Measurements from ENCODE around the gene TRIM32.

DNA sequence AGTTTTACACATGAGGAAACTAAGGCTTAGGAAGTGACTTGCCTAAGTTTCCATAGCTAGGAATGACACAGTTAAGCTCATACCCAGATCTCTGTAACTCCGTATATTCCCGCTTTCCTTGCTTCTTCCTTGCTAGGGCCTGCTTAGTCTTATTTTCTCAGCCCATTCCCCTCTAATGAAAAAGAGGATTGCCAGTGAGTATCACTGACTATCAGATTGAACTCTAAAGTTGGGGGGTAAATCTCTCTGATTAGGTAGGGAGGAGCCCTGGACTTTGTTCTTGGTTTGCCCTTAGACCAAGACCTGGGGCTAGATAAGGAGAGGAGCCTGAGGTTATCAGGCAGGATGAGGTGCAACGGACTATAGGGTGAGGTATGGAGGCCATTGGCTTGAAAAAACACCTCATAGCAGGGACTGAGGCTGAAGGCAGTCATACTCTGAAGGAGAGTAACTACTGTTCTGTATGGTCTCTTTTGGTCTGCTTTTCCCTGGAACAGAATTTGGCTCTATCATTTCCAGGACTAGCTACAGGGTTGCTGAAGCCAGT lies 2.5 kb downstream of the TRIM32 start:
- TF ChIP-seq, protein P1, sequence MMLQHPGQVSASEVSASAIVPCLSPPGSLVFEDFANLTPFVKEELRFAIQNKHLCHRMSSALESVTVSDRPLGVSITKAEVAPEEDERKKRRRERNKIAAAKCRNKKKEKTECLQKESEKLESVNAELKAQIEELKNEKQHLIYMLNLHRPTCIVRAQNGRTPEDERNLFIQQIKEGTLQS (IDR thresholded peaks at IDR 0.05): no peak
- TF ChIP-seq TCF7L2 (IDR thresholded peaks at IDR 0.05; ENCODE audit: borderline replicate concordance, extremely low read depth, insufficient read depth, insufficient read length) (no peak), SRF (IDR thresholded peaks at IDR 0.05; ENCODE audit: low read depth) (no peak), SP1 (IDR thresholded peaks at IDR 0.05; ENCODE audit: low read depth) (no peak)
- TF ChIP-seq, protein P2, sequence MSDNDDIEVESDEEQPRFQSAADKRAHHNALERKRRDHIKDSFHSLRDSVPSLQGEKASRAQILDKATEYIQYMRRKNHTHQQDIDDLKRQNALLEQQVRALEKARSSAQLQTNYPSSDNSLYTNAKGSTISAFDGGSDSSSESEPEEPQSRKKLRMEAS (IDR thresholded peaks at IDR 0.05): no peak
- TF ChIP-seq, protein P3, sequence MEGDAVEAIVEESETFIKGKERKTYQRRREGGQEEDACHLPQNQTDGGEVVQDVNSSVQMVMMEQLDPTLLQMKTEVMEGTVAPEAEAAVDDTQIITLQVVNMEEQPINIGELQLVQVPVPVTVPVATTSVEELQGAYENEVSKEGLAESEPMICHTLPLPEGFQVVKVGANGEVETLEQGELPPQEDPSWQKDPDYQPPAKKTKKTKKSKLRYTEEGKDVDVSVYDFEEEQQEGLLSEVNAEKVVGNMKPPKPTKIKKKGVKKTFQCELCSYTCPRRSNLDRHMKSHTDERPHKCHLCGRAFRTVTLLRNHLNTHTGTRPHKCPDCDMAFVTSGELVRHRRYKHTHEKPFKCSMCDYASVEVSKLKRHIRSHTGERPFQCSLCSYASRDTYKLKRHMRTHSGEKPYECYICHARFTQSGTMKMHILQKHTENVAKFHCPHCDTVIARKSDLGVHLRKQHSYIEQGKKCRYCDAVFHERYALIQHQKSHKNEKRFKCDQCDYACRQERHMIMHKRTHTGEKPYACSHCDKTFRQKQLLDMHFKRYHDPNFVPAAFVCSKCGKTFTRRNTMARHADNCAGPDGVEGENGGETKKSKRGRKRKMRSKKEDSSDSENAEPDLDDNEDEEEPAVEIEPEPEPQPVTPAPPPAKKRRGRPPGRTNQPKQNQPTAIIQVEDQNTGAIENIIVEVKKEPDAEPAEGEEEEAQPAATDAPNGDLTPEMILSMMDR (IDR thresholded peaks at IDR 0.05 in 2 of 3, conservative IDR thresholded peaks at IDR 0.05 in 1 of 3; ENCODE audit: borderline replicate concordance in 1 of 3, insufficient read depth in 1 of 3, low read depth in 2 of 3, low read length in 2 of 3): no peak
